Type B pancreatic cell (in vitro differentiated cells): ENCODE data around the gene LFNG. TPM values are rescaled to one million over a fixed set of nuclear protein-coding genes. Genes with fewer than 3 reads are reported as not detected.

Experiments used
- DNase-seq: peaks from one replicate; pipeline ENCODE4 v3.0.0; 2021; ENCODE audit warnings: mixed read lengths; ENCODE audit not compliant: unreplicated experiment; ENCODE audit errors: extremely low spot score
- H3K27ac Mint-ChIP-seq: 2 replicates; pipeline ENCODE4 v1.8.0; 2021; ENCODE audit warnings: mild to moderate bottlenecking, mixed read lengths
- H3K27me3 Mint-ChIP-seq: 2 replicates; pipeline ENCODE4 v1.8.0; 2021; ENCODE audit warnings: mixed read lengths
- H3K36me3 Mint-ChIP-seq: 2 replicates; pipeline ENCODE4 v1.8.0; 2021; ENCODE audit warnings: mixed read lengths
- H3K4me1 Mint-ChIP-seq: one replicate; pipeline ENCODE4 v1.8.0; 2021; ENCODE audit warnings: mixed read lengths; ENCODE audit not compliant: unreplicated experiment
- H3K4me3 Mint-ChIP-seq: 2 replicates; pipeline ENCODE4 v1.8.0; 2021; ENCODE audit warnings: mild to moderate bottlenecking, mixed read lengths
- H3K9me3 Mint-ChIP-seq: 2 replicates; pipeline ENCODE4 v1.8.0; 2021; ENCODE audit warnings: mixed read lengths
- total RNA-seq: library from RNA; stranded (reverse); gene quantifications from 2 replicates; pipeline ENCODE4 v1.2.1, GENCODE V29; 2021; ENCODE audit warnings: low replicate concordance
- TF ChIP-seq, protein P1 (sequence below): fragments of 200-600 bp; sonication (generic); conservative IDR thresholded peaks from 2 replicates; pipeline ENCODE4 v1.5.0; 2021; ENCODE audit warnings: antibody characterized with exemption, mild to moderate bottlenecking

Gene LFNG
- total RNA-seq, 1 donor from 2014 or later: 15.3 TPM

- H3K4me1 Mint-ChIP-seq: peaks cover 21% of the 10 kb centered on the region
- DNase-seq: no peak
- H3K27me3 Mint-ChIP-seq: no peaks in the 10 kb centered on the region
- no peak overlapping the region for H3K4me3 Mint-ChIP-seq
- H3K9me3 Mint-ChIP-seq: no peaks in the 10 kb centered on the region
- no peak overlapping the region for H3K27ac Mint-ChIP-seq
- TF ChIP-seq, protein P1, sequence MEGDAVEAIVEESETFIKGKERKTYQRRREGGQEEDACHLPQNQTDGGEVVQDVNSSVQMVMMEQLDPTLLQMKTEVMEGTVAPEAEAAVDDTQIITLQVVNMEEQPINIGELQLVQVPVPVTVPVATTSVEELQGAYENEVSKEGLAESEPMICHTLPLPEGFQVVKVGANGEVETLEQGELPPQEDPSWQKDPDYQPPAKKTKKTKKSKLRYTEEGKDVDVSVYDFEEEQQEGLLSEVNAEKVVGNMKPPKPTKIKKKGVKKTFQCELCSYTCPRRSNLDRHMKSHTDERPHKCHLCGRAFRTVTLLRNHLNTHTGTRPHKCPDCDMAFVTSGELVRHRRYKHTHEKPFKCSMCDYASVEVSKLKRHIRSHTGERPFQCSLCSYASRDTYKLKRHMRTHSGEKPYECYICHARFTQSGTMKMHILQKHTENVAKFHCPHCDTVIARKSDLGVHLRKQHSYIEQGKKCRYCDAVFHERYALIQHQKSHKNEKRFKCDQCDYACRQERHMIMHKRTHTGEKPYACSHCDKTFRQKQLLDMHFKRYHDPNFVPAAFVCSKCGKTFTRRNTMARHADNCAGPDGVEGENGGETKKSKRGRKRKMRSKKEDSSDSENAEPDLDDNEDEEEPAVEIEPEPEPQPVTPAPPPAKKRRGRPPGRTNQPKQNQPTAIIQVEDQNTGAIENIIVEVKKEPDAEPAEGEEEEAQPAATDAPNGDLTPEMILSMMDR: no peak
- H3K36me3 Mint-ChIP-seq: no peaks in the 10 kb centered on the region
These were observed 22.5 kb upstream of the LFNG start for GRCh38 chr7:2497065-2497464.

DNA sequence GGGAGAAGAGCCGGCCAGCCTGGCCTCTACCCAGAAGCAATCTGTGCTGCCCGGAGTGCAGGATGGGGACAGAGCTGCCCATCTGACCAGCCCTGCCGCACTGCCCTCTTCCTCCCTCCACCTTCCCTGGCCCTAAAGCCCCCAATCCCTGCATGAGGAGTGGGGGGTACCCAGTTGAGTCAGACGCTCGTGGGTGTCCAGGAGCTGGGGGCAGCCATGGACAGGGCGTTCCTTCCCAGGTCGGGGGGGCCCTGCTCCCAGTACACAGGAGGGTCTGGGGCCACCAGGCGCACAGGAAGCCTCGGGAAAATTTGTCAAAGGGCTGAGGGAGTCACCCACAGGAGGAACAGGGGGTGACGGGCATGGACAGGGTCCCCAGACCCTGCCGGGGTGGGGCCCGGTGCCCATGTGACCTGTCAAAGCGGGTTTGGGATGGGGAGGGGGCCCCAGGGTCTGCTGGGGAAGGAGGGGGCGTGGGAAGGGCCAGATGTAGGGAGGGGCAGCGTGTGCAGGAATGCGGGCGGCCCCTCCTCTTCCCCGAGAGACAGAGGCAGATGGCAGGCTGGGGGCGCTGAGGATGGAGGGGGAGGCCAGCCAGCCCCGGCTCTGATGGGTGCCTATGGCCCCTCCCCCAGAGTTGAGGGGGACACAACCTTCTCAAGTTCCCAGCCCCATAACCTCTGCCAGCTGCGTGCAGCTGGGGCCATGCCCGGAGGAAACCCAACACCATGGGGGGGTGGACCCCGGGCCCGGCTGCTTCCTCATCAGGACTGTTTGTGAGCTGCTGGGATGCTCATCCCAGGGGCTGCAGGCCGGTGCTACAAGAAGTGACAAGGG is 21.9 kb upstream of the LFNG start:
- DNase-seq: no peak
- no peaks in the 10 kb centered on the region for H3K9me3 Mint-ChIP-seq
- no peak overlapping the region for H3K27ac Mint-ChIP-seq
- H3K4me3 Mint-ChIP-seq: no peak overlapping the region
- H3K36me3 Mint-ChIP-seq: no peaks in the 10 kb centered on the region
- H3K4me1 Mint-ChIP-seq: peaks cover 21% of the 10 kb centered on the region
- H3K27me3 Mint-ChIP-seq: no peaks in the 10 kb centered on the region
- TF ChIP-seq, protein P1: no peak

DNA sequence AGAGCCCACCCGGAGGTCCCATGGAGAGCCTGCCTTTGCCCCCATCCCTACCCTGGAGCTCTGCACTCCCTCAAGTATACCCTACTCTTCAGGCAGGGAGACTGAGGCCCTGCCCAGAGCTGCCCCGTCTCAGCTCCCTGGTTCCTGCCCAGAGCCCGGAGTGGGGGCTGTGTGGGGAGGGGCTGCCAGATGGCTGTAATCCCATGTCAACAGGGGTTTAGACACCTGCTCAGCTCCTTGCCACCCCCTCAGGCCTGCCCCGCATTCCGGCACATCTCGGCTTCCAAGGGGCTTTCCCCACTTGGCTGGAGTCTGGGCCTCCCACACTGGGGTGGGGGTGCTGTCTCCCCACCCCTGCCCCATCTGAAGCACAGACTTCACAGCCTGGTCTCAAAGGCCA is 20.9 kb upstream of the LFNG start:
- no peaks in the 10 kb centered on the region for H3K9me3 Mint-ChIP-seq
- H3K27ac Mint-ChIP-seq: no peak overlapping the region
- no peak overlapping the region for H3K4me3 Mint-ChIP-seq
- peaks cover 21% of the 10 kb centered on the region for H3K4me1 Mint-ChIP-seq
- TF ChIP-seq, protein P1: no peak
- no peak for DNase-seq
- H3K36me3 Mint-ChIP-seq: no peaks in the 10 kb centered on the region
- no peaks in the 10 kb centered on the region for H3K27me3 Mint-ChIP-seq

DNA sequence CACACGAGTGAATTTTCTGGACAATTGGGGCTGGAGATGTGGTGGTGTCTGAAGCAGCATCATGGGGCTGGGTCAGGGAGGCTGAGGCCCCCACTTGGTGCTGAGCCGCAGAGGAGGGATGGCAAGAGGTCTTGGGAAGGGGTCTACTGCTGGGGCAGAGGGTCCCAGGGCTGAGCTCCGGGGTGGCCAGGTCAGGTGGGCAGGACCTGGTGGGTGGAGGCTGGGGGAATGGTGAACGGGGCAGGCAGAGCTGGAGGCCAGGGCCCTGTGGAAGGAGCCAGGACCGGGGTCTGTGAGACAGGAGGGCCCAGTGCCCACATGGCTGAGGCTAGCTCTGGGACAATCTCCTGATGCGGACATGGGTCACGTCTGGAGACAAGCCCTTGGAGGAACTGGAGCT is 20.4 kb upstream of the LFNG start:
- no peaks in the 10 kb centered on the region for H3K36me3 Mint-ChIP-seq
- peaks cover 21% of the 10 kb centered on the region for H3K4me1 Mint-ChIP-seq
- DNase-seq: no peak
- H3K4me3 Mint-ChIP-seq: no peak overlapping the region
- TF ChIP-seq, protein P1: no peak
- H3K9me3 Mint-ChIP-seq: no peaks in the 10 kb centered on the region
- no peak overlapping the region for H3K27ac Mint-ChIP-seq
- H3K27me3 Mint-ChIP-seq: no peaks in the 10 kb centered on the region

DNA sequence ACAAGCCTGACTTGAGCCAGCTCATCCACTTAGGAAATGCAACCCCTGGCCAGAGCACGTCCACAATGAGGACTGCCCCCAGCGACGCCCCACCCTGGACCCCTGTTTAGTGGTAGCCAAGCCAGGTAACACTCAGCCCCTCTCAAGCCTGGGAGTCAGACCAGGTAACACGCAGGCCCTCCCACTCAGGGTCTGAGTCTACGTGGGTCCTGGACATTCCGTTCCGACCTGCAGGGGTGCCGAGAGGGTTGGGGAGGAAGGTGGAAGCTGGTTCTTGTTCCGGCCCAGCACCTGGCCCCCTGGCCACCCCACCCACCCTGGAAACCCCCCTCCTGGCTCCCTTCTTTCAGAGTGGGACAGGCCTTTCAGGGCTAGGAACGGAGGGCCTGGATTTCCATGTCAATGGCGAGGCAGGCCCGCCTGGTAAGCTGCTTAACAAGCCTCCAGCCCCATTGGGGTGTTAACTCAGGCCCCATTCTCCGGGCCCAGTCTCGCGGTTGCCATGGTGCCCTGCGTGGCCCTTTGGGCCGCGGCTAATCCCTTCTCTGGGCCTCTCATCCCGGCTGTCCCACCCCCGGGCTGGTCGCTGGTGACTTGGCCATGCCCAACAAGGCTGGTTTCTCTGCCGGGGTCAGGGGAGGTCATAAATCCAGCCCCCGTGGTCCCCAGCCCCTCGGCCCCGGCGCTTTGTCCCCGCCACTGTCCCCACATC is 19.7 kb upstream of the LFNG start:
- Mint-ChIP-seq H3K27ac (no peak overlapping the region), H3K4me3 (no peak overlapping the region), H3K4me1 (peaks cover 18% of the 10 kb centered on the region), H3K9me3 (no peaks in the 10 kb centered on the region), H3K36me3 (no peaks in the 10 kb centered on the region), H3K27me3 (no peaks in the 10 kb centered on the region)
- no peak for DNase-seq
- TF ChIP-seq, protein P1: no peak
